T-cell (primary cell): ENCODE results near the gene RAET1G. TPM values are rescaled to one million over a fixed set of nuclear protein-coding genes. Genes with fewer than 3 reads are reported as not detected.
A peak's percentile ranks its signal among the peaks of the same experiment; 100 is the strongest.
"Not testable (repeated sequence)": the region's sequence is repeated elsewhere in the genome, so short reads cannot be mapped to it uniquely, and the experiment has no call there.

Experiments used
- ATAC-seq, 4 experiments: fragments of 200-7000 bp in 3 of 4; fragments of 150-1000 bp in 1 of 4; cut with Tn5 transposase; replicated peaks in 1 of 4; 1 replicate in 3 of 4; 2 replicates in 1 of 4; pipeline ENCODE4 v1.10.0; 2021; ENCODE audit warnings: moderate library complexity in 3 of 4, mild to moderate bottlenecking in 2 of 4, moderate number of reproducible peaks in 1 of 4
- CTCF ChIA-PET, 2 donors: fragments of 300-600 bp; sonication (Branson Sonifier 250); formaldehyde crosslinking; loops; one replicate each; lab custom pipeline; 2022; ENCODE audit warnings: antibody characterized with exemption in 2 of 2; lab: Charles Lee
- POLR2A ChIA-PET, 2 donors: fragments of 300-600 bp; sonication (Branson Sonifier 250); formaldehyde crosslinking; loops; one replicate each; lab custom pipeline; 2022; ENCODE audit warnings: antibody characterized with exemption in 2 of 2; lab: Charles Lee
- DNase-seq, 35 experiments: peaks; one replicate each; pipeline versions ENCODE4 v3.0.0 to v3.0.0-alpha.2; 2013 to 2023
- H3K27ac ChIP-seq: one replicate; pipeline ENCODE4 v1.5.1; 2013; ENCODE audit warnings: low read length
- H3K27me3 ChIP-seq, 2 experiments: replicated peaks in 1 of 2; 1 replicate in 1 of 2; 2 replicates in 1 of 2; pipeline versions ENCODE4 v1.6.1 to v1.7.0; 2013; ENCODE audit warnings: low read length in 1 of 2, mixed read lengths in 1 of 2; ENCODE audit not compliant: control insufficient read depth in 2 of 2, insufficient read depth in 2 of 2; ENCODE audit errors: extremely low read depth in 1 of 2
- H3K36me3 ChIP-seq, 2 donors: 1 replicate in 1 of 2; 2 replicates in 1 of 2; pipeline versions ENCODE4 v1.6.1 to v1.7.0; 2013; ENCODE audit warnings: low read length in 1 of 2; ENCODE audit not compliant: control insufficient read depth in 2 of 2, insufficient read depth in 1 of 2; ENCODE audit errors: extremely low read depth in 1 of 2
- H3K4me1 ChIP-seq, 2 experiments: 1 replicate in 1 of 2; 2 replicates in 1 of 2; pipeline versions ENCODE4 v1.6.1 to v1.7.0; 2013; ENCODE audit warnings: low read length in 2 of 2, mixed read lengths in 1 of 2; ENCODE audit not compliant: insufficient read depth in 2 of 2, control insufficient read depth in 1 of 2; ENCODE audit errors: extremely low read depth in 1 of 2
- H3K4me3 ChIP-seq, 2 donors: 1 replicate in 1 of 2; 2 replicates in 1 of 2; pipeline versions ENCODE4 v1.5.1 to v1.7.0; 2013; ENCODE audit warnings: mild to moderate bottlenecking in 2 of 2, low read length in 1 of 2, moderate library complexity in 1 of 2; ENCODE audit not compliant: control insufficient read depth in 1 of 2; ENCODE audit errors: extremely low read depth in 1 of 2
- H3K9me3 ChIP-seq: 2 replicates; pipeline ENCODE4 v1.7.0; 2013
- H3K27ac Mint-ChIP-seq, 2 donors: one replicate each; pipeline ENCODE4 v1.8.0; 2020 to 2021; ENCODE audit warnings: mild to moderate bottlenecking in 2 of 2, mixed read lengths in 2 of 2
- H3K27me3 Mint-ChIP-seq, 2 donors: one replicate each; pipeline ENCODE4 v1.8.0; 2021 to 2022; ENCODE audit warnings: mixed read lengths in 2 of 2
- H3K36me3 Mint-ChIP-seq: one replicate; pipeline ENCODE4 v1.8.0; 2021; ENCODE audit warnings: mixed read lengths
- H3K4me1 Mint-ChIP-seq, 3 donors: one replicate each; pipeline ENCODE4 v1.8.0; 2020 to 2022; ENCODE audit warnings: mixed read lengths in 3 of 3, mild to moderate bottlenecking in 1 of 3
- H3K4me3 Mint-ChIP-seq, 3 donors: one replicate each; pipeline ENCODE4 v1.8.0; 2020 to 2022; ENCODE audit warnings: mild to moderate bottlenecking in 3 of 3, mixed read lengths in 3 of 3, moderate library complexity in 3 of 3
- H3K9me3 Mint-ChIP-seq, 3 donors: one replicate each; pipeline ENCODE4 v1.8.0; 2020 to 2022; ENCODE audit warnings: mixed read lengths in 3 of 3
- WGBS: methylation state at CpG from one replicate; pipeline ENCODE4 v1.1.5; 2013; ENCODE audit warnings: missing lambda C conversion rate; ENCODE audit not compliant: insufficient coverage; 5-methylcytosine and 5-hydroxymethylcytosine counted together
- total RNA-seq, 35 experiments: library from RNA in 6 of 35; stranded (reverse) in 6 of 35; fragments of 120-200 nt in 1 of 35; gene quantifications; one replicate each; pipeline versions ENCODE4 v1.2.1 to v1.2.4 and lab custom pipeline; 2013 to 2026

RAET1G gene
- total RNA-seq, 5 donors from 2014 or later (not counting 1 experiment from before 2014, with no cell fraction given) = not detected

DNA sequence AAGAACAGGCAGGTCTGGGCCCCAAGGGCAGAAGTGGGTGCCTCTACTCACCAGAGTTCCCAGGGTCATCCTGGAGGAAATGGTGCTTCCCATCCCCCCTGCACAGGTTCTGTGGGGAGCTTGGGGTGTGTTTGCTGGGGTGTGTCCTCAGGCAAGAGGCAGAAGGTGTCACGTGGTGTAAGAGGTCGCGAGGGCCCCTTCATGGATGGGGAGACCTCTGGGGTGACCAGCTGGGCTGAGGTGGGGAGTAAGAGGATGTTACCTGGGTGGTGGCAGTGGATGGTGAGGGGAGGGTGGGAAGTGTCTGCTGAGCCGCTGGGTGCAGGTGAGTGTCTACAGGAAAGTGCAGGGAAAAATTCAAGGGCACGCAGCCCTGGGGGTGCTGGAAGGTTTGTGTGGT, 830 bp downstream of the RAET1G start:
- H3K27ac ChIP-seq, H3K9me3 ChIP-seq, H3K9me3 Mint-ChIP-seq, H3K36me3 Mint-ChIP-seq, H3K36me3 ChIP-seq, H3K27ac Mint-ChIP-seq, CTCF ChIA-PET, POLR2A ChIA-PET, ATAC-seq: not testable (repeated sequence)
- peak overlapping the region; percentile 15 to 84 (median 56) for H3K4me3 Mint-ChIP-seq
- peak in 1 of 35 experiments; percentile 11 for DNase-seq
- peaks cover 21 to 34% (median 31%) of the 10 kb centered on the region in 3 donors for H3K4me1 Mint-ChIP-seq
- WGBS = 78% methylated on average over 4 of the region's 5 CpGs
- Histone ChIP-seq H3K27me3 (peaks cover 18 to 72% of the 10 kb centered on the region in 2 experiments), H3K4me3 (peak overlapping the region in 1 of 2 donors; percentile 79), H3K4me1 (peaks cover 3 to 31% of the 10 kb centered on the region in 2 experiments)
- H3K27me3 Mint-ChIP-seq = peaks cover 56 to 77% of the 10 kb centered on the region in 2 donors

DNA sequence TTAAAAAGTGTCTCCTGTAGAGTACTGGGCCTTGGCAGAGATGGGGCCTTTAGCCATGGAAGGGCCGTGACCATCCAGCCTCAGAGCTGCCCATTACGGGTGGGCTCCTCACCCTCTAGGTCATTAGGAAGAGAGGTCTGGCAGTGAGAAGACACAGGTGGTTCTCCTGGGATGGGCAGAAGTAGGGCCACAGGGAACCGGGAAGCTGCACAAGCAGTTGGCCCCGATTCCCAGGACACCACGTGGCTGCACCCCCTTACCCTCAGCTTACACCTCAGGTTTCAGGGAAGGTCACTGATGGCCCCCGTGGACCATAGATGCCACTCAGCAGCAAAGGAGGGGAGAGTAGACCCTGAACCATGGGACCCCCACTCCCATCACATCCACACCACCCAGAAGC, 1.6 kb downstream of the RAET1G start:
- H3K27me3 Mint-ChIP-seq = peaks cover 55 to 72% of the 10 kb centered on the region in 2 donors
- WGBS = 91% methylated on average over 5 of the region's 6 CpGs
- Histone ChIP-seq H3K27ac (no peak overlapping the region), H3K4me3 (no peak overlapping the region), H3K27me3 (peaks cover 15 to 68% of the 10 kb centered on the region in 2 experiments), H3K36me3 (no peaks in the 10 kb centered on the region), H3K4me1 (peaks cover 3 to 30% of the 10 kb centered on the region in 2 experiments), H3K9me3 (no peaks in the 10 kb centered on the region)
- H3K4me1 Mint-ChIP-seq = peaks cover 19 to 32% (median 30%) of the 10 kb centered on the region in 3 donors
- H3K9me3 Mint-ChIP-seq = no peaks in the 10 kb centered on the region
- CTCF ChIA-PET = no interaction called here
- DNase-seq (peak in 1 of 35 experiments; percentile 12), ATAC-seq (no peak)
- POLR2A ChIA-PET = no interaction called here
- H3K36me3 Mint-ChIP-seq = no peaks in the 10 kb centered on the region
- H3K27ac Mint-ChIP-seq = no peak overlapping the region
- no peak overlapping the region for H3K4me3 Mint-ChIP-seq

DNA sequence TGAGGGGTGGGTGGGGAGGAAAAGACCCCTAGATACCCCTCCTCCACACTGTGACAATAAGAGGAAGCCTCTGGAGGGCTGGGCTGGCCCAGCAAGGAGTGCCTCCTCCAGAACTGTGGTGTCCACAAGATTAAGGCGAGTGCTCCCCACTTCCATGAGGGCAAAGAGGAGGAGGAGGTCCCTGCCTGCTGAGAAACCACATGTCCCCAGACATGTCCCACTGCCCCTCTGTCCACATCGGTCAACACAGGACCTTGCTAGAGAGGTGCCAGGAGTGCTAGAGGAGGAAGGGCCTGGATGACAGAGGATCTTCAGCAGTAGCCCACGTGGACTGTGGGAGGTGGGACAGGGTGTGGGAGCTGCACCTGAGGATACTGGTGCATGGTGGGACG, 3.1 kb downstream of the RAET1G start:
- Histone ChIP-seq H3K36me3 (no peaks in the 10 kb centered on the region), H3K4me1 (peaks cover 3 to 18% of the 10 kb centered on the region in 2 experiments), H3K9me3 (no peaks in the 10 kb centered on the region), H3K4me3 (no peak overlapping the region), H3K27ac (no peak overlapping the region), H3K27me3 (peaks cover 12 to 59% of the 10 kb centered on the region in 2 experiments)
- Mint-ChIP-seq H3K4me3 (no peak overlapping the region), H3K9me3 (no peaks in the 10 kb centered on the region), H3K4me1 (peaks cover 15 to 24% (median 20%) of the 10 kb centered on the region in 3 donors), H3K27ac (no peak overlapping the region), H3K36me3 (no peaks in the 10 kb centered on the region), H3K27me3 (peaks cover 47 to 59% of the 10 kb centered on the region in 2 donors)
- DNase-seq = peak in 1 of 35 experiments; percentile 4
- POLR2A ChIA-PET = no interaction called here
- CTCF ChIA-PET = no interaction called here
- ATAC-seq = no peak
- 61% methylated on average over 2 of the region's 4 CpGs for WGBS

DNA sequence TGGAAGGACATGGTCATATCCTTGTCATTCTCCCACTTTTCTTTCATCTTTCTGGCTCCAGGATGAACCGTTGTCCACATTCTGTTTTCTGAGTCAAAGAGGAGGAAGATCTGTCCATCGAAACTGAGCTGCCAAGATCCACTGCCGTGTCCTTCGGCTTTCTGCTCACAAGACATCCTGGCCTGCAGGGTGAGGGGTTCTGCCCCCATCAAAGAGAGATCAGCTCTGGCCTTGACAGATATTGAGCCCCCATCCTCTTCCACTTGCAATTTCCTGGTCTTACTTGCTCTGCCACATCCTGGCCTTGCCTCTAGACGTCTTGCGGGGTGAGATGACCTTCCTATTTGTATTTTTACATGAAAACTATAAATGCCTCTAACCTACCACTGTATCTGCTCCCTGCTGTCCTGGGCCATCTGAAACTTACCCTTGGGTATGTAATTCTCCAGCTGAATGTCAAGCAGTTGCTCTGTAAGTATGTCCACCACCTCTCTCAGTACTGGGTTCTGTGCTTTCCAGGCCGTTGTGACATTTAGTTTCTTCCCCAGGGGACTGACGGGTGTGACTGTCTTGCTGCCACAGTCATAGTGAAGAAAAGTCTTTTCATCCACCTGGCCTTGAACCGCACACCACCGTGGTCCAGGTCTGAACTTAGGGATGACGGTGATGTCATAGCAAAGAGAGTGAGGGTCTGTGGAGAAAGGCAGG, 3.6 kb downstream of the RAET1G start:
- H3K27me3 Mint-ChIP-seq = peaks cover 43 to 54% of the 10 kb centered on the region in 2 donors
- H3K27me3 ChIP-seq = peaks cover 9 to 53% of the 10 kb centered on the region in 2 experiments
- H3K4me3 Mint-ChIP-seq, POLR2A ChIA-PET, H3K4me3 ChIP-seq, H3K9me3 ChIP-seq, H3K27ac ChIP-seq, CTCF ChIA-PET, ATAC-seq, H3K9me3 Mint-ChIP-seq, H3K27ac Mint-ChIP-seq, H3K36me3 ChIP-seq, H3K36me3 Mint-ChIP-seq: not testable (repeated sequence)
- H3K4me1 Mint-ChIP-seq = peaks cover 15 to 24% (median 20%) of the 10 kb centered on the region in 3 donors
- H3K4me1 ChIP-seq = peaks cover 3 to 18% of the 10 kb centered on the region in 2 experiments
- peak in 2 of 35 experiments; percentile 7 to 20 for DNase-seq
- 73% methylated on average over 6 of the region's 11 CpGs for WGBS

DNA sequence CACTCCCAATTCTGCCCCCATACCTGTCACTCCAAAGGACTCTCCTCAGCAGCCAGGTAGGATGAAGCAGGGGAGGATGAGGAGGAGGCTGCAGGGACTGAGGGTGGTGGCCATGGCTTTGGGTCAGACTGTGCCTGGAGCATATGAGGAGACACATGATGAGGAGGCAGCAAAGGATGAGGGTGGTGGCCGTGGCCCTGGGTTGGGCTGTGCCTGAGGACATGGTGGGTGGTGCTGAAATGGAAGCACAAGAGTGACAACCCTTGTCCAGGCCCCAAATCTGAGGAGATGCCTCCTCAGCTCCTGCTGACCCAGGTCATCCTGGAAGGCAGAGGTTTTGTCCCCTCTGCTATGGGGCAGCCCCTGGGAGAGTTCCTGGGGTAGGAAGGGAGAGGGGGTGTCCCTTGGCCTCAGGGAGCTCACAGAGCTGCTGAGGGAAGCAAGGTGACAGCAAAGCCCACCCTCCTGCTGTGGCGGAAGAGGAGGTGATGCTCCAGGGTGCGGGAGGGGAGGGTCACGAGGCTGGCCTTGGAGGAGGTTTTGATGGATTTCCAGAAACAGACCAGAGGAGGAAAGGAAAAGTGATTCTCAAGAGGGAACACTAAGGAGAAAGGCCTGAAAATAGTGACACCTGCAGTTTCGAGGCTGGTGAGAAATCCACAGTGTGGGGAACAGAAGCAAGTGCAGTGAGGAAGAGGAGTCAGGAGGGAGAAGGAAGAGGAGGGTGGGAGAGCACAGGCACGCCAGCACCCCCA, 4.6 kb downstream of the RAET1G start:
- Mint-ChIP-seq H3K9me3 (no peaks in the 10 kb centered on the region), H3K27me3 (peaks cover 36 to 45% of the 10 kb centered on the region in 2 donors), H3K27ac (no peak overlapping the region), H3K36me3 (no peaks in the 10 kb centered on the region), H3K4me3 (no peak overlapping the region), H3K4me1 (peaks cover 12 to 16% (median 12%) of the 10 kb centered on the region in 3 donors)
- POLR2A ChIA-PET = interaction anchor here in 1 of 2 donors (0.6 kb wide), 1 partner anchor 285 kb away, joined by 8 read pairs; no protein-coding TSS in a partner anchor
- CTCF ChIA-PET = interaction anchor here in 1 of 2 donors (0.5 kb wide), 1 partner anchor 87 kb away, joined by 4 read pairs; no protein-coding TSS in a partner anchor
- Histone ChIP-seq H3K27me3 (peaks cover 3 to 46% of the 10 kb centered on the region in 2 experiments), H3K36me3 (no peaks in the 10 kb centered on the region), H3K4me1 (peaks cover 3 to 13% of the 10 kb centered on the region in 2 experiments), H3K9me3 (no peaks in the 10 kb centered on the region), H3K27ac (no peak overlapping the region), H3K4me3 (no peak overlapping the region)
- 76% methylated on average over 6 of the region's 6 CpGs for WGBS
- DNase-seq = peak in 1 of 35 experiments; percentile 17
- no peak for ATAC-seq

DNA sequence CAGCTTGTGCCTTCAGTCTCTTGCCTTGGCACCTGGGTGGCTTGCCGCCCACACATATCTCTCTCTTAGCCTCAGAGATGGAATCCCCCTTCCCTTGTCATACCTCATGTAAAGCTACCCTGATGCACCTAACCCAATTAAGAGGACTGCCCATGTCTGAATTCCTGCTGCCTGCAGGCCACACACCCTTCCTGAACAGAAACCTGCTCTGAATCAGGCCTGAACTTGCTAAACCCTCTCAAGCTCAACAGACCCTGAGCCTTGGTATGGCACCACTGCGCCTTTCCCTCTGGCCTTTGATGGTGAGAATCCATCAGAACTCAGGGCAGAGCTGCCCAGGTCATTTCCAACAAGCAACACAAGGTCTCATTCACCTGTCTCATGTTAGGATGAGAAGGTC, 5.2 kb downstream of the RAET1G start:
- Mint-ChIP-seq H3K9me3 (no peaks in the 10 kb centered on the region), H3K27me3 (peaks cover 29 to 38% of the 10 kb centered on the region in 2 donors), H3K36me3 (no peaks in the 10 kb centered on the region), H3K27ac (no peak overlapping the region), H3K4me3 (no peak overlapping the region), H3K4me1 (peaks cover 6 to 9% (median 6%) of the 10 kb centered on the region in 3 donors)
- no peak for DNase-seq
- ATAC-seq = no peak
- H3K9me3 ChIP-seq = no peaks in the 10 kb centered on the region
- ChIA-PET POLR2A (interaction anchor here in 1 of 2 donors (0.6 kb wide), 1 partner anchor 285 kb away, joined by 8 read pairs; no protein-coding TSS in a partner anchor), CTCF (interaction anchor here in 1 of 2 donors (0.5 kb wide), 1 partner anchor 86 kb away, joined by 4 read pairs; no protein-coding TSS in a partner anchor)
- no peak overlapping the region for H3K4me3 ChIP-seq
- H3K36me3 ChIP-seq = no peaks in the 10 kb centered on the region
- H3K27ac ChIP-seq = no peak overlapping the region
- 100% methylated on average over 1 of the region's 2 CpGs for WGBS
- H3K27me3 ChIP-seq = peaks cover 3 to 42% of the 10 kb centered on the region in 2 experiments
- H3K4me1 ChIP-seq = peaks cover 3 to 7% of the 10 kb centered on the region in 2 experiments
